ENCODE measurements around the gene CCL26.
A peak's percentile ranks its signal among the peaks of the same experiment; 100 is the strongest.

The CCL26 gene

GRCh38 chr7:75806560-75807307, 34.7 kb upstream of the CCL26 start:
- CTCF ChIA-PET: interaction anchor here (0.7 kb wide), 1 partner anchor 207 kb away, joined by 3 read pairs; no protein-coding TSS in a partner anchor
- H3K36me3 ChIP-seq (ENCODE audit: control insufficient read depth in 2 of 2, insufficient read depth in 1 of 2, low read length in 2 of 2): no peaks in the 10 kb centered on the region
- H3K4me3 ChIP-seq (ENCODE audit: low read depth, low read length): no peak overlapping the region
- POLR2A ChIA-PET: no interaction called here
- peak; percentile 96 for TF ChIP-seq SETDB1 (IDR thresholded peaks at IDR 0.05; ENCODE audit: insufficient read length, low read length)
- no peak for TF ChIP-seq YY1 (tag by site-specific recombination; IDR thresholded peaks at IDR 0.05)
- TF ChIP-seq ZNF280D (tag by site-specific recombination; IDR thresholded peaks at IDR 0.05): 0 out of 2 replicates have a peak, but pooled peaks have one; percentile 25
- H3K9me3 ChIP-seq (ENCODE audit: control insufficient read depth, insufficient read depth, low read depth, low read length): no peaks in the 10 kb centered on the region
- no peak overlapping the region for H3K27ac ChIP-seq (ENCODE audit: extremely low read depth, low read depth, low read length)
- no peaks in the 10 kb centered on the region for H3K4me1 ChIP-seq (ENCODE audit: control insufficient read depth, insufficient read depth, low read length)

DNA sequence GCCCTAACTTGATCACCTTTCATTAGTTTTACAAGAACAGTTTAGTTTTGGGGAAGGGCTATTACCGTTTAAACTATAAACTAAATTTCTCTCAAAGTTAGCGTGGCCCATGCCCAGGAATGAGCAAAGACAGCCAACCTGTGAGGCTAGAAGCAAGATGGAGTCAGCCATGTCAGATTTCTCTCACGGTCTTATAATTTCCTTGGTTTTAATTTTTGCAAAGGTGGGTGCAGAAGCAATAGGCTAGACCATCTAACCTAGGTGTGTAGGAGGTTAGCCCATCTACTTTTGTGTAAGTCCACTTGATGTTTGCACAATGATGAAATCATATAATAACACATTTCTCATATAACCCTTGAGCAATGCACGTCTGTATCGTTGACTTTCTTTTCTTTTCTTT, 32.7 kb upstream of the CCL26 start:
- POLR2A ChIA-PET: no interaction called here
- TF ChIP-seq ZNF558 (tag by site-specific recombination; IDR thresholded peaks at IDR 0.05) (no peak), ZNF449 (tag by site-specific recombination; IDR thresholded peaks at IDR 0.05) (no peak), ZEB2 (tag by site-specific recombination; IDR thresholded peaks at IDR 0.05) (no peak), ZNF518A (tag by site-specific recombination; conservative IDR thresholded peaks at IDR 0.05; ENCODE audit: low read depth) (no peak), ZNF843 (tag by site-specific recombination; IDR thresholded peaks at IDR 0.05) (no peak), BCL6B (tag by site-specific recombination; IDR thresholded peaks at IDR 0.05) (no peak), ZNF501 (tag by site-specific recombination; IDR thresholded peaks at IDR 0.05) (no peak), ZNF274 (IDR thresholded peaks at IDR 0.05; ENCODE audit: low read length) (no peak), ZNF274 (tag by site-specific recombination; IDR thresholded peaks at IDR 0.05; ENCODE audit: borderline replicate concordance) (no peak), HOXA7 (CRISPR knock-in tag; IDR thresholded peaks at IDR 0.05; ENCODE audit: borderline replicate concordance) (no peak), ZNF266 (tag by site-specific recombination; IDR thresholded peaks at IDR 0.05; ENCODE audit: low read depth) (no peak), ZSCAN30 (tag by site-specific recombination; IDR thresholded peaks at IDR 0.05) (no peak)
- CTCF ChIA-PET: no interaction called here
- Histone ChIP-seq H3K36me3 (ENCODE audit: control insufficient read depth in 2 of 2, insufficient read depth in 1 of 2, low read length in 2 of 2) (no peaks in the 10 kb centered on the region), H3K4me3 (ENCODE audit: low read depth, low read length) (no peak overlapping the region), H3K9me3 (ENCODE audit: control insufficient read depth, insufficient read depth, low read depth, low read length) (no peaks in the 10 kb centered on the region), H3K4me1 (ENCODE audit: control insufficient read depth, insufficient read depth, low read length) (no peaks in the 10 kb centered on the region), H3K27ac (ENCODE audit: extremely low read depth, low read depth, low read length) (no peak overlapping the region)

Data from HEK293 (cell line).